GM21576 (cell line): ENCODE results near the gene CCIN.

ENCODE experiments used
- ATAC-seq: cut with Tn5 transposase; IDR thresholded peaks from one replicate; pipeline ENCODE4 v1.9.1; 2021; ENCODE audit warnings: mild to moderate bottlenecking, moderate library complexity; ENCODE audit not compliant: unreplicated experiment

Gene CCIN

GRCh38 chr9:36140086-36141084, 28.8 kb upstream of the CCIN start:
- ATAC-seq, result no peak

- ATAC-seq, result no peak
These were observed 27.9 kb upstream of the CCIN start for GRCh38 chr9:36141288-36141687.

GRCh38 chr9:36141761-36142160, 27.4 kb upstream of the CCIN start:
- ATAC-seq, result no peak

GRCh38 chr9:36142510-36143244, 26.5 kb upstream of the CCIN start:
- ATAC-seq, result no peak

- no peak for ATAC-seq
These were observed 25.9 kb upstream of the CCIN start for GRCh38 chr9:36143245-36143641.

- ATAC-seq, result no peak
These were observed 24.6 kb upstream of the CCIN start for GRCh38 chr9:36144309-36145232.

- no peak for ATAC-seq
These were observed 23.2 kb upstream of the CCIN start for GRCh38 chr9:36145970-36146369.

GRCh38 chr9:36146651-36147050, 22.5 kb upstream of the CCIN start:
- no peak for ATAC-seq

- no peak for ATAC-seq
These were observed 21.6 kb upstream of the CCIN start for GRCh38 chr9:36147441-36148175.

GRCh38 chr9:36148311-36149051, 20.7 kb upstream of the CCIN start:
- ATAC-seq, result peak; percentile 34

GRCh38 chr9:36149197-36149596, 20.0 kb upstream of the CCIN start:
- no peak for ATAC-seq

GRCh38 chr9:36150574-36151315, 18.4 kb upstream of the CCIN start:
- no peak for ATAC-seq

GRCh38 chr9:36151316-36152210, 17.6 kb upstream of the CCIN start:
- peak; percentile 81 for ATAC-seq

- no peak for ATAC-seq
These were observed 16.3 kb upstream of the CCIN start for GRCh38 chr9:36152741-36153438.

- no peak for ATAC-seq
These were observed 15.4 kb upstream of the CCIN start for GRCh38 chr9:36153746-36154145.

GRCh38 chr9:36154331-36154952, 14.7 kb upstream of the CCIN start:
- no peak for ATAC-seq

- no peak for ATAC-seq
These were observed 13.1 kb upstream of the CCIN start for GRCh38 chr9:36156116-36156515.
